ENCODE measurements around the gene NAPSA.
A peak's percentile ranks its signal among the peaks of the same experiment; 100 is the strongest.

NAPSA gene

GRCh38 chr19:50368649-50369570 lies 3.5 kb upstream of the NAPSA start:
- H3K36me3 ChIP-seq (ENCODE audit: insufficient read depth, low read length) = no peaks in the 10 kb centered on the region
- peak overlapping the region; percentile 51 for H3K27ac ChIP-seq (ENCODE audit: low read depth, low read length, poor library complexity, severe bottlenecking)
- peak overlapping the region; percentile 73 for H3K4me3 ChIP-seq (ENCODE audit: low read depth, low read length, poor library complexity, severe bottlenecking)
- peaks cover 28% of the 10 kb centered on the region for H3K4me1 ChIP-seq (ENCODE audit: insufficient read depth, low read length, severe bottlenecking)
- H4K20me1 ChIP-seq (ENCODE audit: insufficient read depth, low read length) = no peaks in the 10 kb centered on the region
- no peaks in the 10 kb centered on the region for H3K9me3 ChIP-seq (ENCODE audit: low read length)
- H3K9me2 ChIP-seq (ENCODE audit: low read depth, low read length) = no peaks in the 10 kb centered on the region
- peak overlapping the region; percentile 88; the same call in 1 of the 2 replicates for H2AFZ ChIP-seq (ENCODE audit: low read length)
- peak overlapping the region; percentile 91 for H3K9ac ChIP-seq (ENCODE audit: low read length)
- no peak for TF ChIP-seq EZH2 (IDR thresholded peaks at IDR 0.05; ENCODE audit: borderline replicate concordance, low read length)
- TF ChIP-seq CTCF (IDR thresholded peaks at IDR 0.05; ENCODE audit: low read length) = peak; percentile 87
- H3K79me2 ChIP-seq (ENCODE audit: insufficient read depth, low read length) = no peaks in the 10 kb centered on the region
- no peaks in the 10 kb centered on the region for H3K27me3 ChIP-seq (ENCODE audit: insufficient read depth, low read length)
- H3F3A ChIP-seq (ENCODE audit: insufficient read depth, low read length) = no peaks in the 10 kb centered on the region
- H3K4me2 ChIP-seq (ENCODE audit: low read length) = peak overlapping the region; percentile 99

- no peak for TF ChIP-seq CTCF (IDR thresholded peaks at IDR 0.05; ENCODE audit: low read length)
- TF ChIP-seq EZH2 (IDR thresholded peaks at IDR 0.05; ENCODE audit: borderline replicate concordance, low read length) = no peak
- Histone ChIP-seq H4K20me1 (ENCODE audit: insufficient read depth, low read length) (no peaks in the 10 kb centered on the region), H3K9ac (ENCODE audit: low read length) (no peak overlapping the region), H3K4me3 (ENCODE audit: low read depth, low read length, poor library complexity, severe bottlenecking) (no peak overlapping the region), H3K4me1 (ENCODE audit: insufficient read depth, low read length, severe bottlenecking) (peaks cover 29% of the 10 kb centered on the region), H3K4me2 (ENCODE audit: low read length) (no peak overlapping the region), H3F3A (ENCODE audit: insufficient read depth, low read length) (no peaks in the 10 kb centered on the region), H3K27ac (ENCODE audit: low read depth, low read length, poor library complexity, severe bottlenecking) (no peak overlapping the region), H3K27me3 (ENCODE audit: insufficient read depth, low read length) (no peaks in the 10 kb centered on the region), H2AFZ (ENCODE audit: low read length) (no peak overlapping the region), H3K9me2 (ENCODE audit: low read depth, low read length) (no peaks in the 10 kb centered on the region), H3K79me2 (ENCODE audit: insufficient read depth, low read length) (no peaks in the 10 kb centered on the region), H3K9me3 (ENCODE audit: low read length) (no peaks in the 10 kb centered on the region), H3K36me3 (ENCODE audit: insufficient read depth, low read length) (no peaks in the 10 kb centered on the region)
These were observed 2.6 kb downstream of the NAPSA start for GRCh38 chr19:50362656-50363424.

GRCh38 chr19:50362030-50362412 lies 3.4 kb downstream of the NAPSA start:
- Histone ChIP-seq H3K9me3 (ENCODE audit: low read length) (no peaks in the 10 kb centered on the region), H3K9ac (ENCODE audit: low read length) (no peak overlapping the region), H3F3A (ENCODE audit: insufficient read depth, low read length) (no peaks in the 10 kb centered on the region), H3K36me3 (ENCODE audit: insufficient read depth, low read length) (no peaks in the 10 kb centered on the region), H4K20me1 (ENCODE audit: insufficient read depth, low read length) (no peaks in the 10 kb centered on the region), H3K27me3 (ENCODE audit: insufficient read depth, low read length) (no peaks in the 10 kb centered on the region), H3K9me2 (ENCODE audit: low read depth, low read length) (no peaks in the 10 kb centered on the region), H3K4me1 (ENCODE audit: insufficient read depth, low read length, severe bottlenecking) (peaks cover 30% of the 10 kb centered on the region), H3K79me2 (ENCODE audit: insufficient read depth, low read length) (no peaks in the 10 kb centered on the region), H3K27ac (ENCODE audit: low read depth, low read length, poor library complexity, severe bottlenecking) (no peak overlapping the region), H2AFZ (ENCODE audit: low read length) (no peak overlapping the region), H3K4me2 (ENCODE audit: low read length) (no peak overlapping the region), H3K4me3 (ENCODE audit: low read depth, low read length, poor library complexity, severe bottlenecking) (no peak overlapping the region)
- TF ChIP-seq CTCF (IDR thresholded peaks at IDR 0.05; ENCODE audit: low read length) = no peak
- TF ChIP-seq EZH2 (IDR thresholded peaks at IDR 0.05; ENCODE audit: borderline replicate concordance, low read length) = no peak

Measured in OCI-LY1 (cell line).